HUDEP-2 (cell line): ENCODE data around the gene CLEC4M.
"Not testable (repeated sequence)": the region's sequence is repeated elsewhere in the genome, so short reads cannot be mapped to it uniquely, and the experiment has no call there.

Source experiments
- DNase-seq, 76 experiments: peaks; one replicate each; lab custom pipeline; 2025; ENCODE audit not compliant: unreplicated experiment in 76 of 76; lab: John Stamatoyannopoulos, UW

CLEC4M gene

GRCh38 chr19:7739801-7740681, 23.0 kb upstream of the CLEC4M start:
- no peak for DNase-seq

GRCh38 chr19:7740682-7741054, 22.4 kb upstream of the CLEC4M start:
- DNase-seq = no peak

- no peak for DNase-seq
These were observed 20.5 kb upstream of the CLEC4M start for GRCh38 chr19:7742575-7742974.

- DNase-seq = no peak
These were observed 20.1 kb upstream of the CLEC4M start for GRCh38 chr19:7742991-7743390.

- no peak for DNase-seq
These were observed 19.6 kb upstream of the CLEC4M start for GRCh38 chr19:7743425-7743841.

- no peak for DNase-seq
These were observed 18.8 kb upstream of the CLEC4M start for GRCh38 chr19:7744199-7744786.

- no peak for DNase-seq
These were observed 18.0 kb upstream of the CLEC4M start for GRCh38 chr19:7744871-7745650.

- not testable (repeated sequence) for DNase-seq
These were observed 16.7 kb upstream of the CLEC4M start for GRCh38 chr19:7746306-7746705.

- no peak for DNase-seq
These were observed 15.8 kb upstream of the CLEC4M start, which contains the start of gene CD209 for GRCh38 chr19:7746903-7747884. Gene CD209, minus strand, starts transcription at chr19:7747534. Its CDS starts 23 bp downstream, at chr19:7747511.

GRCh38 chr19:7748171-7748570, 14.9 kb upstream of the CLEC4M start:
- DNase-seq = no peak

GRCh38 chr19:7748756-7749155, 14.3 kb upstream of the CLEC4M start:
- peak in 10 of 76 experiments; percentile 4 to 28 (median 18) for DNase-seq

GRCh38 chr19:7751157-7751783, 11.8 kb upstream of the CLEC4M start:
- no peak for DNase-seq

- no peak for DNase-seq
These were observed 6.8 kb upstream of the CLEC4M start for GRCh38 chr19:7756258-7756657.

- no peak for DNase-seq
These were observed 5.7 kb upstream of the CLEC4M start for GRCh38 chr19:7757358-7757757.

GRCh38 chr19:7759156-7759555, 3.9 kb upstream of the CLEC4M start:
- no peak for DNase-seq

GRCh38 chr19:7763696-7764095, 653 bp downstream of the CLEC4M start:
- no peak for DNase-seq

GRCh38 chr19:7764157-7764556, 1.1 kb downstream of the CLEC4M start:
- DNase-seq = not testable (repeated sequence)

- DNase-seq = not testable (repeated sequence)
These were observed 2.0 kb downstream of the CLEC4M start for GRCh38 chr19:7765043-7765442.

GRCh38 chr19:7766535-7766934, 3.5 kb downstream of the CLEC4M start:
- DNase-seq = no peak

GRCh38 chr19:7767487-7767886, 4.4 kb downstream of the CLEC4M start:
- no peak for DNase-seq
